GM12878 (cell line): ENCODE data around the gene LGALS9. TPM values are rescaled to one million over a fixed set of nuclear protein-coding genes. Genes with fewer than 3 reads are reported as not detected.

Experiments used
- ATF3 ChIP-seq: IDR thresholded peaks from 2 replicates; pipeline ENCODE4 v1.6.1; 2011; ENCODE audit warnings: low read depth, mild to moderate bottlenecking, low read length, moderate library complexity, borderline replicate concordance; ENCODE audit errors: extremely low read depth
- CEBPB ChIP-seq, 2 experiments: fragments of 150-350 bp in 1 of 2; IDR thresholded peaks; 2 replicates each; pipeline ENCODE4 v1.6.1; 2012 to 2014; ENCODE audit warnings: low read depth in 2 of 2, low read length in 2 of 2, borderline replicate concordance in 1 of 2, inconsistent platforms in 1 of 2
- CHD4 ChIP-seq: fragments of 200-600 bp; sonication (generic); IDR thresholded peaks from 2 replicates; pipeline ENCODE4 v1.6.1; 2016; ENCODE audit warnings: mild to moderate bottlenecking
- E2F4 ChIP-seq: IDR thresholded peaks from 2 replicates; pipeline ENCODE4 v1.6.1; 2012; ENCODE audit warnings: low read depth, low read length, improper control_type of control experiment
- NFXL1 ChIP-seq: fragments of 450-650 bp; IDR thresholded peaks from 2 replicates; pipeline ENCODE4 v1.6.1; 2017; ENCODE audit warnings: antibody characterized with exemption, mild to moderate bottlenecking, borderline replicate concordance
- PML ChIP-seq: IDR thresholded peaks from 2 replicates; pipeline ENCODE4 v1.6.1; 2012; ENCODE audit warnings: low read length, inconsistent platforms
- POLR2A ChIP-seq: IDR thresholded peaks from 2 replicates; pipeline ENCODE4 v1.6.1; 2011; ENCODE audit warnings: low read depth, mild to moderate bottlenecking, low read length
- ZZZ3 ChIP-seq: IDR thresholded peaks from 2 replicates; pipeline ENCODE4 v1.6.1; 2011; ENCODE audit warnings: low read depth; ENCODE audit not compliant: control insufficient read depth, insufficient read length
- polyA plus RNA-seq, 11 experiments: library from polyadenylated mRNA; depleted of rRNA in 4 of 11; unstranded in 6 of 11; stranded (reverse) in 5 of 11; fragments of >200 nt; fragmentation: Nextera tagmentation in 4 of 11; fragmentation: Illumina TruSeq in 1 of 11; extraction: Ambion mirVana in 4 of 11; extraction: Trizol in 1 of 11; gene quantifications; 1 replicate in 1 of 11; 2 replicates in 10 of 11; pipeline versions ENCODE4 v1.2.1 to v1.2.3, GENCODE V29; 2011 to 2016; ENCODE audit warnings: inconsistent platforms in 2 of 11, missing spikeins in 2 of 11, low read depth in 1 of 11
- total RNA-seq, 4 experiments: library from RNA; depleted of rRNA in 3 of 4; stranded (reverse); fragments of >200 nt in 3 of 4; fragmentation: Illumina TruSeq in 1 of 4; extraction: Trizol in 1 of 4; gene quantifications; 2 replicates each; pipeline versions ENCODE4 v1.2.1 to v1.2.3, GENCODE V29; 2013 to 2021
- TF ChIP-seq, protein P1 (sequence below): fragments of 150-350 bp; IDR thresholded peaks from 2 replicates; pipeline ENCODE4 v1.6.1; 2014; ENCODE audit warnings: mild to moderate bottlenecking, low read depth, low read length
- TF ChIP-seq, protein P2 (sequence below): fragments of 450-650 bp; IDR thresholded peaks from 2 replicates; pipeline ENCODE4 v1.6.1; 2017; ENCODE audit warnings: low read depth, mild to moderate bottlenecking, moderate library complexity

Gene LGALS9
- total and polyA plus RNA-seq, 10 of the 15 experiments (the other 5 are each of a cell fraction or from before 2014, with no cell fraction given) = 22.5 to 294 (median 155) TPM

DNA sequence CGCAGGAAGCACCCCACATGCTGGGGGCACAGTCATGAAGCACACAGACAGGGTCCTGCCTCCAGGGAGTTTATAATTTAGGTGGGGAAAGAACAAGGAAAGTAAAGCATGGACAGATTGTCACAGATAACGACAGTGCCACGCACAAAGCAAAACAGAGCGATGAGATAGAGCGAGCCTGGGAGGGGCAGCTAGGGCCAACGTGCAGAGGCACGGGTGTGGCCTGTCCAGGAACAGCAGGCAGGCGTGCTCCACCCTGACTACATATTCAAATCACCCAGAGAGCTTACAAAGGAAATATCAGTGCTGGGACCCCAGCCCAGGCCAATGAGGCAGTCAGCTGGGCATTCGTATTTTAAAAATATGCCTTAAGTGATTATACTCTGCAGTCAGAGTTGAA is 16.8 kb downstream of the LGALS9 start (continued):
- TF ChIP-seq, protein P1, sequence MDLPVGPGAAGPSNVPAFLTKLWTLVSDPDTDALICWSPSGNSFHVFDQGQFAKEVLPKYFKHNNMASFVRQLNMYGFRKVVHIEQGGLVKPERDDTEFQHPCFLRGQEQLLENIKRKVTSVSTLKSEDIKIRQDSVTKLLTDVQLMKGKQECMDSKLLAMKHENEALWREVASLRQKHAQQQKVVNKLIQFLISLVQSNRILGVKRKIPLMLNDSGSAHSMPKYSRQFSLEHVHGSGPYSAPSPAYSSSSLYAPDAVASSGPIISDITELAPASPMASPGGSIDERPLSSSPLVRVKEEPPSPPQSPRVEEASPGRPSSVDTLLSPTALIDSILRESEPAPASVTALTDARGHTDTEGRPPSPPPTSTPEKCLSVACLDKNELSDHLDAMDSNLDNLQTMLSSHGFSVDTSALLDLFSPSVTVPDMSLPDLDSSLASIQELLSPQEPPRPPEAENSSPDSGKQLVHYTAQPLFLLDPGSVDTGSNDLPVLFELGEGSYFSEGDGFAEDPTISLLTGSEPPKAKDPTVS = no peak
- TF ChIP-seq PML = no peak
- TF ChIP-seq ZZZ3 = no peak
- TF ChIP-seq NFXL1 = no peak
- TF ChIP-seq CHD4 = no peak
- no peak for TF ChIP-seq POLR2A
- TF ChIP-seq, protein P2, sequence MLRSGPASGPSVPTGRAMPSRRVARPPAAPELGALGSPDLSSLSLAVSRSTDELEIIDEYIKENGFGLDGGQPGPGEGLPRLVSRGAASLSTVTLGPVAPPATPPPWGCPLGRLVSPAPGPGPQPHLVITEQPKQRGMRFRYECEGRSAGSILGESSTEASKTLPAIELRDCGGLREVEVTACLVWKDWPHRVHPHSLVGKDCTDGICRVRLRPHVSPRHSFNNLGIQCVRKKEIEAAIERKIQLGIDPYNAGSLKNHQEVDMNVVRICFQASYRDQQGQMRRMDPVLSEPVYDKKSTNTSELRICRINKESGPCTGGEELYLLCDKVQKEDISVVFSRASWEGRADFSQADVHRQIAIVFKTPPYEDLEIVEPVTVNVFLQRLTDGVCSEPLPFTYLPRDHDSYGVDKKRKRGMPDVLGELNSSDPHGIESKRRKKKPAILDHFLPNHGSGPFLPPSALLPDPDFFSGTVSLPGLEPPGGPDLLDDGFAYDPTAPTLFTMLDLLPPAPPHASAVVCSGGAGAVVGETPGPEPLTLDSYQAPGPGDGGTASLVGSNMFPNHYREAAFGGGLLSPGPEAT = no peak
- no peak for TF ChIP-seq CEBPB (IDR thresholded peaks at IDR 0.05; ENCODE audit: borderline replicate concordance in 1 of 2, low read depth in 2 of 2, low read length in 2 of 2)
- no peak for TF ChIP-seq ATF3
- TF ChIP-seq E2F4 = no peak
